ENCODE results near the gene TTC39B.

DNA sequence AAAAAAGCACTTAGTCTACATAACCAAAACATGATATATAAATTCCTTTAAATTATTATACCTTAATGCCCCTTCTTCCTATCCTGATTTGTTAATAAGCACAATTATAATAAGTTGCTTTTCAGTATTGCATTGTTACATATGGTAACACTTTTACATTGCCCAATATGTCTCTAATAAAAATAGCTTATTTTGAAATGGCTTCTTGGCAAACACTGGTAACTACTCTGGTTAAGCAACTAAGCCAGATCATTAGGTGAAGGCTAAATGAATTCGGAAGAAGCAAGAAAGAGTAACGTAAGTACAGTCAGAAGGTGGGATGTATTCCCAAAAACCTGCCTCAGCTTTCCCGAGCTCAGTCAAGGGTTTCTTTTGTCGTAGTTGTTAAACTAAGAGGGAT is 85.3 kb downstream of the TTC39B start:
- no peak for TF ChIP-seq POLR2A (IDR thresholded peaks at IDR 0.05)
- TF ChIP-seq, protein P1, sequence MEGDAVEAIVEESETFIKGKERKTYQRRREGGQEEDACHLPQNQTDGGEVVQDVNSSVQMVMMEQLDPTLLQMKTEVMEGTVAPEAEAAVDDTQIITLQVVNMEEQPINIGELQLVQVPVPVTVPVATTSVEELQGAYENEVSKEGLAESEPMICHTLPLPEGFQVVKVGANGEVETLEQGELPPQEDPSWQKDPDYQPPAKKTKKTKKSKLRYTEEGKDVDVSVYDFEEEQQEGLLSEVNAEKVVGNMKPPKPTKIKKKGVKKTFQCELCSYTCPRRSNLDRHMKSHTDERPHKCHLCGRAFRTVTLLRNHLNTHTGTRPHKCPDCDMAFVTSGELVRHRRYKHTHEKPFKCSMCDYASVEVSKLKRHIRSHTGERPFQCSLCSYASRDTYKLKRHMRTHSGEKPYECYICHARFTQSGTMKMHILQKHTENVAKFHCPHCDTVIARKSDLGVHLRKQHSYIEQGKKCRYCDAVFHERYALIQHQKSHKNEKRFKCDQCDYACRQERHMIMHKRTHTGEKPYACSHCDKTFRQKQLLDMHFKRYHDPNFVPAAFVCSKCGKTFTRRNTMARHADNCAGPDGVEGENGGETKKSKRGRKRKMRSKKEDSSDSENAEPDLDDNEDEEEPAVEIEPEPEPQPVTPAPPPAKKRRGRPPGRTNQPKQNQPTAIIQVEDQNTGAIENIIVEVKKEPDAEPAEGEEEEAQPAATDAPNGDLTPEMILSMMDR (IDR thresholded peaks at IDR 0.05), result no peak

Measured in heart left ventricle (tissue), 13 donors.